K562 (cell line): ENCODE measurements around the gene PRSS56. TPM values are rescaled to one million over a fixed set of nuclear protein-coding genes. Genes with fewer than 3 reads are reported as not detected.

Source experiments
- ATAC-seq: fragments of 200-7000 bp; cut with Tn5 transposase; 3 replicates; pipeline ENCODE4 v1.9.1; 2020; ENCODE audit warnings: moderate library complexity
- BruUV-seq: library from RNA; stranded (reverse); fragments of 400-500 nt; replicated peaks from 2 replicates; lab custom pipeline; 2021; lab: Mats Ljungman, UMichigan
- CTCF ChIA-PET: fragments of 300-600 bp; formaldehyde crosslinking; extraction: SDS; loops from one replicate; lab custom pipeline; 2021; ENCODE audit warnings: low intra/inter-chr PET ratio; lab: Yijun Ruan, JAX
- POLR2A ChIA-PET: fragments of 300-600, 350-650 bp; sonication (Branson Sonifier 250); formaldehyde crosslinking; extraction: SDS; loops from one replicate; lab custom pipeline; 2021; ENCODE audit warnings: antibody characterized with exemption, inconsistent platforms; lab: Yijun Ruan, JAX
- DNase-seq, 4 experiments: peaks; one replicate each; pipeline versions ENCODE4 v3.0.0 to v3.0.0-alpha.2; 2011 to 2018; ENCODE audit warnings: low spot score in 3 of 4, mixed read lengths in 3 of 4; ENCODE audit errors: extremely low read depth in 1 of 4
- FAIRE-seq: peaks from 2 replicates; lab custom pipeline; 2011; peaks lifted over from hg19 to GRCh38; lab: Jason Lieb, UNC
- H2AFZ ChIP-seq: 2 replicates; pipeline ENCODE4 v1.6.0; 2011; ENCODE audit warnings: low read depth, low read length, control low read depth, inconsistent platforms
- H3K27ac ChIP-seq: fragments of 200-600 bp; 3 replicates; pipeline ENCODE4 v1.8.0; 2011; ENCODE audit warnings: low read depth, mild to moderate bottlenecking, control low read depth, inconsistent platforms, low read length, moderate library complexity, mixed read lengths; ENCODE audit errors: extremely low read depth
- H3K27me3 ChIP-seq, 2 experiments: fragments of 300-600 bp in 1 of 2; 2 replicates in 1 of 2; 3 replicates in 1 of 2; pipeline versions ENCODE4 v1.6.0 to v1.8.0; 2011; ENCODE audit warnings: inconsistent platforms in 2 of 2, low read length in 2 of 2, mild to moderate bottlenecking in 1 of 2, mixed read lengths in 1 of 2, moderate library complexity in 1 of 2; ENCODE audit not compliant: control insufficient read depth in 2 of 2, insufficient read depth in 2 of 2
- H3K36me3 ChIP-seq: fragments of 300-600 bp; 3 replicates; pipeline ENCODE4 v1.8.0; 2011; ENCODE audit warnings: mild to moderate bottlenecking, low read length, inconsistent platforms; ENCODE audit not compliant: control insufficient read depth, insufficient read depth
- H3K4me1 ChIP-seq, 2 experiments: fragments of 200-600 bp in 1 of 2; replicated peaks in 1 of 2; 2 replicates in 1 of 2; 3 replicates in 1 of 2; pipeline versions ENCODE4 v1.5.1 to v1.8.0; 2011; ENCODE audit warnings: inconsistent platforms in 2 of 2, low read length in 2 of 2, mild to moderate bottlenecking in 1 of 2, mixed read lengths in 1 of 2, moderate library complexity in 1 of 2; ENCODE audit not compliant: control insufficient read depth in 2 of 2, insufficient read depth in 2 of 2
- H3K4me2 ChIP-seq: 2 replicates; pipeline ENCODE4 v1.6.1; 2011; ENCODE audit warnings: low read length, control low read depth, inconsistent platforms, mixed read lengths; ENCODE audit not compliant: insufficient read depth
- H3K4me3 ChIP-seq: fragments of 200-600 bp; sonication (generic), shearing (Covaris generic); 2 replicates; pipeline ENCODE4 v1.5.1; 2016; ENCODE audit warnings: control low read depth, inconsistent platforms
- H3K79me2 ChIP-seq: fragments of 200-600 bp; 3 replicates; pipeline ENCODE4 v1.8.0; 2011; ENCODE audit warnings: low read length, inconsistent platforms; ENCODE audit not compliant: control insufficient read depth, insufficient read depth
- H3K9ac ChIP-seq, 2 experiments: 2 replicates each; pipeline versions ENCODE4 v1.6.0 to v1.6.1; 2011; ENCODE audit warnings: low read depth in 2 of 2, low read length in 2 of 2, control low read depth in 1 of 2, inconsistent platforms in 1 of 2, mild to moderate bottlenecking in 1 of 2, mixed read lengths in 1 of 2; ENCODE audit not compliant: insufficient read depth in 1 of 2
- H3K9me1 ChIP-seq: one replicate; pipeline ENCODE4 v1.6.0; 2011; ENCODE audit warnings: inconsistent platforms, mild to moderate bottlenecking, low read length, moderate library complexity; ENCODE audit not compliant: control insufficient read depth, insufficient read depth
- H3K9me3 ChIP-seq: replicated peaks from 2 replicates; pipeline ENCODE4 v1.5.1; 2011; ENCODE audit warnings: low read depth, low read length, inconsistent platforms; ENCODE audit not compliant: control insufficient read depth, insufficient read depth
- H4K20me1 ChIP-seq: replicated peaks from 2 replicates; pipeline ENCODE4 v1.6.1; 2011; ENCODE audit warnings: low read length, inconsistent platforms, mixed read lengths; ENCODE audit not compliant: control insufficient read depth, insufficient read depth
- CAMTA2 ChIP-seq: fragments of 250-450 bp; sonication (Bioruptor Pico); conservative IDR thresholded peaks from 2 replicates; pipeline ENCODE4 v1.5.1; 2022
- DPF2 ChIP-seq: fragments of 450-650 bp; IDR thresholded peaks from 2 replicates; pipeline ENCODE4 v1.6.1; 2016
- EP400 ChIP-seq: fragments of 450-650 bp; IDR thresholded peaks from 2 replicates; pipeline ENCODE4 v1.6.1; 2017; ENCODE audit warnings: antibody characterized with exemption, mild to moderate bottlenecking, moderate library complexity
- ETV1 ChIP-seq: fragments of 450-650 bp; conservative IDR thresholded peaks from 2 replicates; pipeline ENCODE4 v1.6.1; 2016; ENCODE audit warnings: missing genetic modification characterization, control low read depth, low read depth, missing compliant biosample characterization
- EWSR1 ChIP-seq: fragments of 450-650 bp; IDR thresholded peaks from 2 replicates; pipeline ENCODE4 v1.6.1; 2018; ENCODE audit warnings: borderline replicate concordance, mild to moderate bottlenecking, low read depth, moderate library complexity; ENCODE audit not compliant: partially characterized antibody
- HNRNPUL1 ChIP-seq: fragments of 200-400 bp; formaldehyde crosslinking; IDR thresholded peaks from 2 replicates; pipeline ENCODE4 v1.6.1; 2017; ENCODE audit warnings: low read length
- IRF1 ChIP-seq: sonication (generic); formaldehyde crosslinking; IDR thresholded peaks from 2 replicates; pipeline ENCODE4 v1.8.0; 2022; ENCODE audit warnings: missing genetic modification reagents, mild to moderate bottlenecking, borderline replicate concordance
- MTF1 ChIP-seq: fragments of 250-450 bp; sonication (Bioruptor Pico); IDR thresholded peaks from 2 replicates; pipeline ENCODE4 v1.9.0; 2021; ENCODE audit warnings: moderate library complexity, mild to moderate bottlenecking, inconsistent platforms, borderline replicate concordance
- NELFE ChIP-seq: IDR thresholded peaks from 2 replicates; pipeline ENCODE4 v1.6.1; 2011; ENCODE audit warnings: mild to moderate bottlenecking; ENCODE audit not compliant: insufficient read depth, insufficient read length
- NR2C1 ChIP-seq, 2 experiments: fragments of 450-650 bp; IDR thresholded peaks; 2 replicates each; pipeline ENCODE4 v1.6.1; 2017; ENCODE audit warnings: mild to moderate bottlenecking in 2 of 2, antibody characterized with exemption in 1 of 2, inconsistent platforms in 1 of 2, missing compliant biosample characterization in 1 of 2, missing genetic modification characterization in 1 of 2
- RBFOX2 ChIP-seq: fragments of 200-400 bp; formaldehyde crosslinking; IDR thresholded peaks from 2 replicates; pipeline ENCODE4 v1.6.1; 2017; ENCODE audit warnings: low read depth, mild to moderate bottlenecking, low read length, moderate library complexity
- RBM14 ChIP-seq: fragments of 200-400 bp; formaldehyde crosslinking; IDR thresholded peaks from 2 replicates; pipeline ENCODE4 v1.6.1; 2018; ENCODE audit warnings: low read depth, mild to moderate bottlenecking, low read length, moderate library complexity, borderline replicate concordance; ENCODE audit not compliant: insufficient read depth
- TEAD2 ChIP-seq: fragments of 450-650 bp; IDR thresholded peaks from 2 replicates; pipeline ENCODE4 v1.6.1; 2016; ENCODE audit warnings: missing genetic modification characterization, control low read depth, missing compliant biosample characterization
- ZC3H4 ChIP-seq: sonication (generic); formaldehyde crosslinking; IDR thresholded peaks from 2 replicates; pipeline ENCODE4 v1.9.0; 2021; ENCODE audit warnings: missing genetic modification reagents, borderline replicate concordance
- ZNF277 ChIP-seq: fragments of 250-450 bp; sonication (Bioruptor Pico); IDR thresholded peaks from 2 replicates; pipeline ENCODE4 v1.8.0; 2022; ENCODE audit warnings: inconsistent platforms, mild to moderate bottlenecking, moderate library complexity, borderline replicate concordance
- ZNF282 ChIP-seq: sonication (generic); formaldehyde crosslinking; IDR thresholded peaks from 2 replicates; pipeline ENCODE4 v1.8.1; 2023; ENCODE audit warnings: missing genetic modification reagents
- WGBS: fragments of 100-300 bp; shearing (Covaris generic); methylation state at CpG from one replicate; pipeline ENCODE4 v1.1.6; 2016; ENCODE audit warnings: low coverage, mixed read lengths; ENCODE audit not compliant: insufficient coverage; ENCODE audit errors: missing lambda C conversion rate; 5-methylcytosine and 5-hydroxymethylcytosine counted together
- in situ Hi-C: fragments of 300-500 bp; cut with MboI; formaldehyde crosslinking; loops from 4 replicates; pipeline ENCODE4 v1.15.0; 2018; ENCODE audit warnings: inconsistent platforms, mixed read lengths
- intact Hi-C: fragments of 100-400 bp; cut with micrococcal nuclease; formaldehyde crosslinking; loops from 2 replicates; pipeline ENCODE4 v1.14.2; 2022
- polyA plus RNA-seq, 8 experiments: library from polyadenylated mRNA; depleted of rRNA in 4 of 8; stranded (reverse) in 5 of 8; unstranded in 3 of 8; fragments of >200 nt; fragmentation: Nextera tagmentation in 2 of 8; fragmentation: Illumina TruSeq in 1 of 8; extraction: Ambion mirVana in 2 of 8; extraction: Trizol in 1 of 8; gene quantifications; 2 replicates each; pipeline versions ENCODE4 v1.2.1 to v1.2.3, GENCODE V29; 2011 to 2014; ENCODE audit warnings: inconsistent platforms in 1 of 8, missing spikeins in 1 of 8
- total RNA-seq, 7 experiments: library from RNA; depleted of rRNA in 6 of 7; stranded (reverse); fragments of >200 nt in 6 of 7; fragmentation: Illumina TruSeq in 2 of 7; extraction: Trizol in 2 of 7; gene quantifications; 2 replicates each; pipeline versions ENCODE4 v1.2.1 to v1.2.3, GENCODE V29; 2011 to 2021; ENCODE audit warnings: low replicate concordance in 1 of 7

PRSS56 gene
- total and polyA plus RNA-seq, 9 of the 15 experiments (the other 6 are each of a cell fraction or from before 2014, with no cell fraction given) = not detected

- CTCF ChIA-PET = no interaction called here
- FAIRE-seq = no peak
Measured at GRCh38 chr2:232515639-232516038, 4.5 kb upstream of the PRSS56 start.

GRCh38 chr2:232516551-232516950 is 3.6 kb upstream of the PRSS56 start:
- no peaks in the 10 kb centered on the region for H4K20me1 ChIP-seq
- H3K4me1 ChIP-seq = peaks cover 0 to under 1% of the 10 kb centered on the region in 2 experiments; a peak in 1 of 5 replicates
- H3K9ac ChIP-seq = no peak overlapping the region
- no peaks in the 10 kb centered on the region for H3K9me3 ChIP-seq
- no peak overlapping the region for H3K4me3 ChIP-seq
- POLR2A ChIA-PET = no interaction called here
- DNase-seq (no peak), ATAC-seq (no peak), FAIRE-seq (no peak)
- no peak overlapping the region for H2AFZ ChIP-seq
- no peaks in the 10 kb centered on the region for H3K79me2 ChIP-seq
- intact Hi-C loops = no loop called here
- no peaks in the 10 kb centered on the region for H3K36me3 ChIP-seq
- peaks cover 0 to 58% of the 10 kb centered on the region in 2 experiments; a peak in 3 of 5 replicates for H3K27me3 ChIP-seq
- H3K4me2 ChIP-seq = no peak overlapping the region
- no peaks in the 10 kb centered on the region for H3K9me1 ChIP-seq
- in situ Hi-C loops = loop anchor here (10.0 kb wide), 1 partner anchor 612 kb away; no protein-coding TSS in a partner anchor
- 0% methylated on average over 3 of the region's 3 CpGs for WGBS
- CTCF ChIA-PET = no interaction called here
- no peak overlapping the region for H3K27ac ChIP-seq
- BruUV-seq = no TSS peak
- TF ChIP-seq RBFOX2 (no peak), EWSR1 (no peak), HNRNPUL1 (no peak), ZNF277 (CRISPR knock-in tag) (no peak), TEAD2 (tag) (no peak), DPF2 (no peak), ZC3H4 (CRISPR knock-in tag) (no peak), ETV1 (tag) (no peak), MTF1 (CRISPR knock-in tag) (no peak), NELFE (no peak), CAMTA2 (CRISPR knock-in tag) (no peak)

More at GRCh38 chr2:232515639-232516038, 4.5 kb upstream of the PRSS56 start:
- POLR2A ChIA-PET = interaction anchor here (0.7 kb wide), 1 partner anchor 28 kb away, joined by 4 read pairs; no protein-coding TSS in a partner anchor
- ATAC-seq (no peak), DNase-seq (no peak)
- no peak overlapping the region for H3K9ac ChIP-seq
- WGBS = 2% methylated on average over 5 of the region's 7 CpGs
- peaks cover 0 to 52% of the 10 kb centered on the region in 2 experiments; a peak in 3 of 5 replicates for H3K27me3 ChIP-seq
- H3K27ac ChIP-seq = no peak overlapping the region
- no peaks in the 10 kb centered on the region for H3K9me3 ChIP-seq
- no peaks in the 10 kb centered on the region for H4K20me1 ChIP-seq
- no peak overlapping the region for H2AFZ ChIP-seq
- in situ Hi-C loops (loop anchor here (10.0 kb wide), 1 partner anchor 611 kb away; no protein-coding TSS in a partner anchor), intact Hi-C loops (no loop called here)
- H3K4me3 ChIP-seq = no peak overlapping the region
- no peak overlapping the region for H3K4me2 ChIP-seq
- TF ChIP-seq ZNF282 (CRISPR knock-in tag) (no peak), IRF1 (CRISPR knock-in tag) (no peak), EP400 (no peak), NR2C1 (IDR thresholded peaks at IDR 0.05) (no peak), NR2C1 (tag; IDR thresholded peaks at IDR 0.05) (no peak), RBM14 (no peak)
- H3K9me1 ChIP-seq = no peaks in the 10 kb centered on the region
- BruUV-seq = no TSS peak
- no peaks in the 10 kb centered on the region for H3K4me1 ChIP-seq
- H3K36me3 ChIP-seq = no peaks in the 10 kb centered on the region
- no peaks in the 10 kb centered on the region for H3K79me2 ChIP-seq
